ENCODE results near the gene TEX35.

The TEX35 gene

DNA sequence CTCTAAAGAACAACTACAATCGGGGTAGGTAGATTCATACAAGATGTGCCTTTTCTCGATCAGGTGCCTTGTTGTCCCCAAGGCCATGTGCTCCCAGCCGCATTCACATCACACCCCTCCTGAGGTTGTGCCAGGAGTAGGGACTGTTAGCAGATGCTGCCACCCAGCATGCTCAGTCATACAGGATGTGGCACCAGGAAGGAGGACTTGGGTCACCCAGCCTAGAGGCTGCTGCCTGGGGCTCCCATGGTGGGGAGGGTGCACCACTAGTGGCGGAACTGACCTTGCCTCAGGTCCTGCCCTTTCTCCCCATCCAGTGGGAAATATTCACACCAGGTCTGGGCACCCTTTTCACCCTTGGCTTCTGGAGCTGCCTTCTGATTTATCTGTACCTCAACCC lies 8.3 kb downstream of the TEX35 start:
- no peak for DNase-seq

DNA sequence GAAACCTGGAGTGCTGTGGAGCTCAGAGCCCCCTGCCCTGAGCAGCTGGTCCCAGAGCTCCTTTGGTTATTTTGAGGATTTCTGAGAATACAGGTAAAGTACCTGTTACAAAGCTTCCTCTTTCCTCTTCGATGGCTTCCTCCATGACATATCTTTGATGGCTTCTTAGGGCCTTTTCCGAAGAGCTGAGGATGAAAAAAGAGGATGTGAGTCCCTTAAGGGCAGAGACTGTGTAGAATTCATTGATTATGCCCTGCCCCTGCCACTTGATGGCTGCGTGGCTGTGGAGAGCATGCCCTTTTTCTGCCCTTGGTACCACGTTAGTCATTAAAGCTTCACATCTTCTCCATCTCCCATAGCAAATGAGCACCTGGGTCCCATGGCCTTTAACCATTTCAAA lies 14.2 kb downstream of the TEX35 start:
- DNase-seq, result no peak

DNA sequence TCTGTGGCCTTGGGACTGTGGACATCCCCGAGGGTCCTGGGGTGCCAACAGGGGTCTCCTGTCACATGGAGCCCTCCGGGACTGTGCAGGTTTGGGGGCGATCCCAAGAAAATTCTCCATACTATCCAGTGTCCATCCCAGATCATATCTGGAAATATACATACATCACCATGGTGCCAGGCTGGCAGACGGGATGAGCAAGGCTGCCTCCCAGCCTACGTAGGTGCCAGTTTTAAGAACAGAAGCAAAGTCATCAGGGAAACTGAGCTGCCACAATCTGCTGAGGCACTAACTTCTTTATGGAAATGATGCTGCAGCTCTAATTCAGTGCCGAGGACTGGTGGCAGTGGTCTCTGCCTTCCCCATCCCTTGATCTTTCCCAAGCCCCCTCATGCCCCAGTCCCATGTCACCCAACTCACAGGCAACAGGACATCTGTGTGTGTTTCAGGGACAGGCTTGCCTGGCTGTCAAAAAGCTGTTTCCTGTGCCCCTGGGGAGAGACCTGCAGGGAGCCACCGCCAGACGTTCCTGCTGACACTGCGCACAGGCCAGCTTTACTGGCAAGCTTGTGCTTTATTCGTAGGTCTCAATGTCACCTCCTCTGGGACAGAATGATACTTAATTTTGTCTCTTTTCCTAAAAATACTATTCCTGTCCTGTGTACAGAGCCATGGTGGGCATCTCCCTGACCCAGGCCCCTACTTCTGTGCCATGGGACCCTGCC lies 15.5 kb downstream of the TEX35 start:
- no peak for DNase-seq

GRCh38 chr1:178528953-178529335 lies 16.0 kb downstream of the TEX35 start:
- no peak for DNase-seq

DNA sequence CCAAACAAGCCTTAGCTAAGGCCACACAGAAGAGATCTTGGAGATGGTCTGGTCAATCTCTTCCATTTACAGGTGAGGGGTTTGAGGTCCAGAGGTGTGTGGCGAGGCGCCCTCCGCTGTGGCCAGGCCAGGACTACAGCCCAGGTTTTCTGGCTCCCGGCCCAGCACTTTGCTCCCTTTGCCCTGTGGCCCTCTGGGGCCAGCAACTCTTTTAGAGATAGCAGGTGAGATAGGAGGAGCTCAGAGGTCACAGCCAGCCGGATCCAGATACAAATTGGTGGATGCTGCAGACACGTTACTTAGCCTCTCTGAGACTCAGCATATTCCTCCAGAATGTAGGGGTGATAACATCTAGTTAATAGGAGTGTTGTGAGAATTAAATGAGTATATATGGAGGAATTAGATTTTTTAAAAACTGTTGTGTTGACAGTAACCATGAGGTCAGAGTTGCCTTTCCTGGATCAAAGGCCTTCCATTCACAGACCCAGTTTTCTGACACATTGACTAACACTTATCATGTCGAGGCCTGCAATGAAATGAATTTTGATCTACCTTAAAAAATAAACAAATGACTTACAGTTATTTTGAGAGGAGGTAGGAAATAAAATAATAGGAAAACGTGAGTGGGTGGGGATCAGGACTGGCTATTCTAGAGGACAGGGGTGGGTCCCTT lies 16.6 kb downstream of the TEX35 start:
- no peak for DNase-seq

DNA sequence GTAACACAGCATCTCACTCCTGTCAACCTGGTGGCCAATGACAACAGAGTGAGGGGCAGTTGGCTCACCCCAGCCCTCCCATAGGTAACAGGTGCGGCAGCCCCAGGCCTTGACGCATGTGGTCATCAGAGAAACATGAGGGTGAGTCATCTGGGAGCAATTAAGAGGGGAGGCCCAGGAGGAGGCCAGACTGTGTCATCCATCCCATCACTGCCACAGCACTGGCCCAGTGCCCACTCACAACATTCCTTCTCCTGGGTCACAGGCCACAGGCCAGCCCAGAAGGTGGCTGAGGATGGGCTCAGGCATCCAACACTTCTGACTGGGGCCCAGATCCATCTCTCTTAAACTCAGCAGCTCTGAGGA lies 17.1 kb downstream of the TEX35 start:
- DNase-seq, result no peak

DNA sequence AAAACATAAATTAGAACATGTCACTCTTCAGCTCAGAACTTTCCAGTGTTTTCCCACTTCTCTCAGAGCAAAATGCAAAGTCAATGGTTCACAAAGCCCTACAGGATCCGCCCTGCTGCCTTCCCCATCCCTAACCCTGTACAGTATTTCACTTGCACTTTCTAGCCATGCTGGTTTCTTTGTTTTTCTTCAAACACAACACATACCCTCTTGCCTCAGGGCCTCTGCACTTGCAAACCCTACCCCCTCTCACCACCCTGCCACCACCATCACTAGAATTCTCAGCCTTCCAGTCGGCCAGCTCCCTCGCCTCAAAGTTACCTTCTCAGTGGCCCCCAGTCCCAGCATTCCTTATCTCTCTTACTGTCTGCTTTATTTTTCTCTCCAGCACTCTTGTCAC lies 17.6 kb downstream of the TEX35 start:
- no peak for DNase-seq

DNA sequence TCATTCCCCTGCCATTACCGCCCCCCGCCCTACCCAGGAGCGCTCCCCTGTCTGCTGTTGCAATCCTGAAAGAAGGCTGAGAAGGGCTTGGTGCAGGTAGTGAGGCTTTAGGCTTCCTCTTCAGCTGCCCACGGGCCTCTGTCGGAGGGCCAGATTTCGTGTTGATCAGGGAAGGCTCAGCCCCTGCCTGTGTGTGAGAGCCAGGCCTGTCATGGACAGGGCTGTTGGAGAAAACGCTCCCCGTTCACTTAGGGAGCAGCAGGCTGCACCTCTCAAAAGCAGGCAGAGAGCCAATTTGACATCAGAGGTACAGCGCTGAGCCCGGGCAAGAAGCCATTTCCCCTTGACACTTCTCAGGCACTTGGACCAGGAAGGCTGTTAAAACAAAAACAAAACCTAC lies 19.0 kb downstream of the TEX35 start:
- no peak for DNase-seq

DNA sequence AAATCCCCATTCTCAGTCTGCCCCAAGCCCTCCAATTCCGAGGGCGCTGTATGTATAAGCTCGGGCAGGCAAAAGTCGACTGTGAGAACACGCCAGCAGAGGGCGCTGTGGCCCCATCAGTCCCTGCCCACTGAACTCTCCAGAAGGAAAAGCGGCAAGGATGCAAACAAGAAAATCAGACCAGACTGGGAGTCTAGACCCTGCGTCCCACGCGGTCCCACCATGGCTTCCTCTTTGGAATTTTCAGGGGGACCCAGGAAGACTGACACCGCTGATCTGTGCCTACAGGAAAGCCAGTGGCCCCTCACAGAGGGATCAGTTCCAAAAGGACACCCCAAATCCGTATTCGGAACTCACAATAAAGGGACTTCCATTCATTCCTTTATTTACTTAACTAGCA lies 19.5 kb downstream of the TEX35 start:
- peak; percentile 17 for DNase-seq

GRCh38 chr1:178533121-178533946 lies 20.4 kb downstream of the TEX35 start:
- DNase-seq, result no peak

GRCh38 chr1:178534137-178534868 lies 21.4 kb downstream of the TEX35 start:
- no peak for DNase-seq

- no peak for DNase-seq
Observed at GRCh38 chr1:178536329-178536728, 23.4 kb downstream of the TEX35 start.

DNA sequence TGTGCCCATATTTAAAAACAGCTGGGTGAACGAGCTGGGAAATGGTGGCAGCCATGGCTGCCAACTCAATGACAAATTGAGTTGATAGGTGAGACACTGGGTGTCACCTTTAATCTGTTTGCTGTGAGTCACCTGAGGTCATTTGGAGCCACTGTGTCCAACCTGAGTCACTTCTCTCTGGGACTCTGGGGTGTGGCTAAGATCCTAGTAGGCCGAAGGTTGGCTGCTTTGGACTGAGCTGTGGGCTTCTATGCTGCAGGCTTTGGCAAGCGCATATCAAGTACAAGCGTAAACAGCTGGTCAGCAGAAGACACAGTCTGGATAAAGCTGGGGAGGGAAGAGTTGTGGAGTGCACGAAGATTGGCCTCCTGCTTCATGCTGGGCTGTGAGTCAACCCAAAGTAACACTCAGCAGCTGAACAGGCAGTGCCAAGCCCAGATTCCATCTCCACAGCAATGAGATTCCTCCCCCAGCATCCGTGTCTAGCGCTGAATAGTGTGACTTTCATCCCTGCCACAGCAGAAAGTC lies 24.0 kb downstream of the TEX35 start:
- DNase-seq, result no peak

DNA sequence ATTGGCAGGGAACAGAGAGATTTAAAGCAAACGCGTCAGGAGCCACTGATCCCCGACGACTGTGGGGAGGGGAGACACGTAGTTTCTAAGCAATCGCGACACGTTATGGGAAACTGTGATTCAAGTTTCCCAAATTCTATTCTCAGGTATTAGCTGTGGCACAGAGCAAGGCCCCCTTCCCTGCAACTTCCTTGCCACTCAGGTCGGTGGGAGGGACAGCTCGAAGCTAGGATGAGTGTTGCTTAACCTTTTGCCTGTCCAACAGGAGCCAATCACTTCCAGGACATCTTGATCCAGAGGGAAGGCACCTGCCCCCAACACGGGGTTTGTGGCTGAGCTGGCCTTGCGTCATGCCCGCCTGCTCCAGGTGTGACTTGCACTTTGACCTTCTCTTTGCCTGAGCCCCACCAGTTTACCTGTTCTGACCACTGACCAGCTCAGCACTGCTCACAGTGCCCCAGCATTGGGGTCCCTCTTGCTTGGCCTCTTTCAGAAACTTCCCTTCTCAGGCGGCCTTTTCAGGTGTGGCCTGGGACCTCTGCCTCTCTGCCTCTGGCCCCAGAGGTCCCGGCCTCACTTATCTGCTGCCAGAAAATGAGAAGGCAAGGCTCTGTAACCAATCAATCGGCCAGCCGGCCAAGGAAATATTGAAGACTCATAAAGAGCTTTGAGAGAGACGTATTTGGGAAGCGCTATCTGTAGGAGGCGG lies 24.6 kb downstream of the TEX35 start:
- DNase-seq, result no peak

DNA sequence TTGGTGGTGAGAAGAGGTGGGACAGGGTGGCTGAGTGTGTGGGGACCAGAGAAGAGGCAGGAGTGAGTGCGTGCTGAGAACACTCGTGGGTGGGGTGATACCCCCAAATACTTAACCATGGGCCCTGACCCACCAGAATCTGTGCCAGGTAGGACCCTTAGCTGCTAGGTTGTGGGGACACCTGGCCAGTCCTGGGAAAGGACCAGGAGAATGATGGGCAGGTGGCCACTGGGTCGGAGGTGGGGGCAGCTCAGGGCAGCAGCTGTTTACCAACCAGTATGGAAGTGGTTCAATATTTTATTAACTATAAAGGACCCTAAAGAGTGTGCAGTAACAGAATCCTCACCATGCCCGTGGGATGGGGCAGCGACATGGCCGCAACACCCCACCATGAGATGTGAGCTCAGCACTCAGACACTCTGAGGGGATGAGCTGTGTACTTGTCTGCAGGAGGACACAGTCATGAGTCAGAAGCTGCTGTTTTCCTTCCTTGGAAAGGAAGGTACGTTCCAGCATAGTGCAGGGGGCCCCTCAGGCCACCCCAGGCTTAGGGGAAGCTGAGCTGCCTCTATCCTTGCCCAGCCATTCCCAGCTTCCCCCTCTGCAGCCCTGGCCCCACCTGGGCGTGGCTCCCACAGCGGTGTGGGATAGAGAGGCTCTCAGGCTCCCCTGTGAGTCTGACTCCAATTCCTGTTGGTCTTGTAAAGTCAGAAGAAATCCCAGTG lies 25.4 kb downstream of the TEX35 start:
- DNase-seq, result no peak

GRCh38 chr1:178539291-178539690 lies 26.4 kb downstream of the TEX35 start:
- DNase-seq, result no peak

DNA sequence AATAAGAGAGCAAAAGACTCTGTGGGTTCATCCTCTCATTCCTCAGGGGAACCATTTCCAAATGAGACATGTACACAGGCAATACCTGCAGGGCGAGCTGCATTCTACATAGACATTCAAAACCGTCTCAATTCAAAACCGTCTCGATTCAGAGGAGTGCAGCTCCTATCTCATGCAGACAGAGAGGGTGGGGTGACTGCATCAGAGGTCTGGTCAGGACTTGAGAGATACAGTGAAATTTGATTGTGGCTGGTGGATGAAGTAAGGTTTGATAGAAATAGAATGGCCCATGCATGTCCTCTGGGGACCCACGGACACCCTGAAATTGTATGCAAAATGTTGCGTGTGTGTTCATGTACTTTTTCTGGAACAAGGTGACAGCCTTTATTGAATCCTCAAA lies 27.3 kb downstream of the TEX35 start:
- no peak for DNase-seq

GRCh38 chr1:178540646-178541045 lies 27.7 kb downstream of the TEX35 start:
- no peak for DNase-seq

DNA sequence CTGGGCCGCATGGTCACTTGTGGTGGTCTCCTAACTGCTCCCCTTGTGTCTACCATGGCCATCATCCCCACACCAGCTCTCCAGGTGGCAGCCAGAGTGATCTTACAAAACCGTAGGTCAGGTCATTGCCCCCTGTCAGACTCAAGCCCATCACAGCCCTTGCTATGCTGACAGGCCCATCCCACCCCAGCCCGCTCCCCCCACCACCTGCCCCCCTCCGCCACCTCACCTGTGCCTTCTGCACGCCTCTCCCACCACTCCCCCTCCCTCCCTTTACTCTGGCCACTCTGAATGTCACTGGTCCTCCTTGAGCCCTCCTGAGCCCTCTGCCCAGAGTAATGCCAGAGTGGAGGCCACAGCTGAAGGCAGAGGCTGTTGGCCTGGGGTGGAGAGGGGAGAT lies 28.5 kb downstream of the TEX35 start:
- DNase-seq, result no peak

DNA sequence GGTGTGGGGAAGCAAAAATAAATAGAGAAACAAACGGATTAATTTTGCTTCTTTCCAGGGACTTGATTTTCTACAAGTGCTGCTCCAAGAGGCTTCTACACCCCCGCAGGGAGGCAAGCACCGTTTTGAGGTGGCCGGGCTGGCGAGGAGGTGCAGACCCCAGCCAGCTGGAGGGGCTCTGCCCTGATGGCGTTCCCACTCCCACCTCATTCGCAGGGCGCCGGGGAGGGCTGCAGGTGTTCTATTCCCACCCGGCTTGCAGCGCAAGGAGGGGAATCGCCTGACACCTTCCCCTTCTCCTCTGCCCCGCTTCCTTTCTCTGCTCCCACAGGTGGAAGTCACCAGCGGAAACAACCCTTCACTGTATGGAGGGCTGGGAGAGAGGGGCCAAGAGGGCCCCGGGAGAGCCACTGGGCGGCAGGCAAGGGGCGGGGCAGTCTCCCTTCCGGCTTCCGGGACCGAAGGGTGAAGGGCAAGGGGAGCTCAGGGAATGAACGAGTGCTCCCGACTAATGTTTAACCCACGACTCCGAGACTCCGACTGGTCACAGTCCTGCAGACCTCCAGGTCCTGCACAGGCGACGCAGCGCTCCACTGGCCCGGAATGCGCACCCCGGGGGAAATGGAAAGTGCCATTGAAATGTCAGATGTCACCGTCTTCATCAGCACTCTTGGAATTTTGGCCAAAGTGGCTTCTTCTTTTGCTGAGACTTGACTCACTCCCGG lies 29.1 kb downstream of the TEX35 start:
- DNase-seq, result no peak
